Suprapubic skin (tissue), 4 donors: ENCODE data around the gene SIX3. TPM values are rescaled to one million over a fixed set of nuclear protein-coding genes. Genes with fewer than 3 reads are reported as not detected.

ENCODE experiments used
- DNase-seq, 2 donors: peaks; one replicate each; pipeline ENCODE4 v3.0.0-alpha.2; 2019; ENCODE audit warnings: low spot score in 2 of 2
- H3K27ac ChIP-seq: fragments of 200-600 bp; sonication (generic); one replicate; pipeline ENCODE4 v1.5.1; 2019
- H3K27me3 ChIP-seq: fragments of 200-600 bp; sonication (generic); one replicate; pipeline ENCODE4 v1.5.1; 2019
- H3K36me3 ChIP-seq: fragments of 200-600 bp; sonication (generic); one replicate; pipeline ENCODE4 v1.5.1; 2019
- H3K4me1 ChIP-seq: fragments of 200-600 bp; sonication (generic); one replicate; pipeline ENCODE4 v1.5.1; 2019
- H3K4me3 ChIP-seq: fragments of 200-600 bp; sonication (generic); one replicate; pipeline ENCODE4 v1.5.1; 2019; ENCODE audit warnings: mild to moderate bottlenecking
- H3K9me3 ChIP-seq: fragments of 200-600 bp; sonication (generic); one replicate; pipeline ENCODE4 v1.5.1; 2019
- CTCF ChIP-seq, 2 donors: fragments of 200-600 bp in 1 of 2; fragments of 450-650 bp in 1 of 2; sonication (generic) in 1 of 2; IDR thresholded peaks; one replicate each; pipeline ENCODE4 v1.5.1; 2016 to 2019; ENCODE audit warnings: antibody characterized with exemption in 2 of 2, mild to moderate bottlenecking in 1 of 2, moderate library complexity in 1 of 2
- EP300 ChIP-seq: sonication (generic); formaldehyde crosslinking; IDR thresholded peaks from one replicate; pipeline ENCODE4 v1.6.1; 2017; ENCODE audit warnings: antibody characterized with exemption
- POLR2A ChIP-seq, 2 donors: fragments of 450-650 bp; IDR thresholded peaks; one replicate each; pipeline ENCODE4 v1.6.1; 2017; ENCODE audit warnings: antibody characterized with exemption in 2 of 2, mild to moderate bottlenecking in 2 of 2, moderate library complexity in 2 of 2
- POLR2AphosphoS5 ChIP-seq, 3 donors: sonication (generic); formaldehyde crosslinking; IDR thresholded peaks; one replicate each; pipeline ENCODE4 v1.6.1; 2017; ENCODE audit warnings: antibody characterized with exemption in 3 of 3
- WGBS: methylation state at CpG from one replicate; pipeline ENCODE4 v1.1.5; 2018; 5-methylcytosine and 5-hydroxymethylcytosine counted together
- total RNA-seq, 4 donors: library from RNA; depleted of rRNA; stranded (reverse); fragments of >200 nt; gene quantifications; one replicate each; pipeline ENCODE4 v1.1.0, GENCODE V29; 2016

Gene SIX3
- total RNA-seq, 4 donors from 2014 or later: 0.38 TPM; not detected in 3

GRCh38 chr2:44955593-44956392, 14.3 kb downstream of the SIX3 start:
- Histone ChIP-seq H3K36me3 (no peaks in the 10 kb centered on the region), H3K4me3 (peak overlapping the region; percentile 37), H3K9me3 (no peaks in the 10 kb centered on the region), H3K4me1 (peaks cover 50% of the 10 kb centered on the region), H3K27ac (no peak overlapping the region), H3K27me3 (peaks cover 73% of the 10 kb centered on the region)
- DNase-seq: no peak
- 28% methylated on average over 13 of the region's 38 CpGs for WGBS
- no peak for TF ChIP-seq POLR2A (IDR thresholded peaks at IDR 0.05)
- no peak for TF ChIP-seq EP300
- TF ChIP-seq POLR2AphosphoS5 (IDR thresholded peaks at IDR 0.05): no peak
- peak; percentile 71 to 87 for TF ChIP-seq CTCF (IDR thresholded peaks at IDR 0.05)

DNA sequence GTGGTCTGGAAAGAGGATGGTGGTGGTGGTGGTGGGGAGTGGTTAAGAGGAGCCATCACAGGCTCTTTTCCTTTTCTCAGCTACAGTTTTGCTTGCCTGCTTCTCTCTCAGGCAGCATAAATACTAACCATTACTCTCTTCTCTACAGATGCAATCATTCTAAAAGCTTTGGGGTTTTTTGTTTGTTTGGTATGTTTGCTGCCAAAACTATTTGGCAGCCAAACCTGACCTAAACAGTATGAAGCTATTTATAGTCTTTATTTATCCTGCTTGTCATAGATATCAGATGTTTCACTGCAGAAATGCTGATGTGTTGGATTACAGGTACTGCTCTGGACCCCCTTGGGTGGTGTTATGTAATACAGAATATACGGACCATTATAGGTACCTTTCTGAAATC, 15.3 kb downstream of the SIX3 start:
- no peak overlapping the region for H3K4me3 ChIP-seq
- H3K27me3 ChIP-seq: peaks cover 68% of the 10 kb centered on the region
- no peak for DNase-seq
- TF ChIP-seq CTCF (IDR thresholded peaks at IDR 0.05): no peak
- TF ChIP-seq EP300: no peak
- no peaks in the 10 kb centered on the region for H3K36me3 ChIP-seq
- H3K27ac ChIP-seq: no peak overlapping the region
- 58% methylated on average over 1 of the region's 1 CpG for WGBS
- H3K9me3 ChIP-seq: no peaks in the 10 kb centered on the region
- H3K4me1 ChIP-seq: peaks cover 48% of the 10 kb centered on the region

DNA sequence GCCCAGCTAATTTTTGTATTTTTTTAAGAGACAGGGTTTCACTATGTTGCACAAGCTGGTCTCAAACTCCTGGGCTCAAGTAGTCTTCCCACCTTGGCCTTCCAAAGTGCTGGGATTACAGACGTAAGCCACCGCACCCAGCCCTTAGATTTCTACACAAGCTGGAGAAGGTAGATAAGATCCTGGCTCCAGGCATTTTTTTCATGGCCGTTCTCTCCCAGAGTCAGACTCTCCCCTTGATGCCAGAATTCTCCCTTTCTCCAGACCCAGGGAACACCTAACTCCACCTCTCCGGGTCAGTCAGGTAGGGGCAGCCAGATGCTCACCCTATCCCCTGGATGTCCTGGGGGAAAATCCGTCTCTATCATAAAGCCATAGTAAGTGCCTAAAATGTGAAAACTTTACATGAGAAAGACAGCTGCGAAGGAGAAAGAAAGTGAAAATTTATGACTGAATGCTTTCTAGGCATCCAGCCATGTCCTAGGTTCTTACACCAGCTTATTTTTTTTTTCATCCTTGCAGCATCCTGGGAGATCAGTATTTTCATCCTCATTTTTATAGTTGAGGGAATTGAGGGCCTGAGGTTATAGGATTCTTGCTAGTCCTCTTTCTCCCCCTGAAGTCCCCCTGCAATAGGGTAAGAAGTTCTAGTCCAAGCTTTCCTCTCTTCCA, 16.3 kb downstream of the SIX3 start:
- peaks cover 38% of the 10 kb centered on the region for H3K4me1 ChIP-seq
- H3K36me3 ChIP-seq: no peaks in the 10 kb centered on the region
- 44% methylated on average over 6 of the region's 6 CpGs for WGBS
- peaks cover 63% of the 10 kb centered on the region for H3K27me3 ChIP-seq
- H3K9me3 ChIP-seq: no peaks in the 10 kb centered on the region
- TF ChIP-seq POLR2A (IDR thresholded peaks at IDR 0.05) (no peak), CTCF (IDR thresholded peaks at IDR 0.05) (no peak), POLR2AphosphoS5 (IDR thresholded peaks at IDR 0.05) (no peak), EP300 (no peak)
- no peak for DNase-seq
- peak overlapping the region; percentile 71 for H3K27ac ChIP-seq
- H3K4me3 ChIP-seq: no peak overlapping the region

DNA sequence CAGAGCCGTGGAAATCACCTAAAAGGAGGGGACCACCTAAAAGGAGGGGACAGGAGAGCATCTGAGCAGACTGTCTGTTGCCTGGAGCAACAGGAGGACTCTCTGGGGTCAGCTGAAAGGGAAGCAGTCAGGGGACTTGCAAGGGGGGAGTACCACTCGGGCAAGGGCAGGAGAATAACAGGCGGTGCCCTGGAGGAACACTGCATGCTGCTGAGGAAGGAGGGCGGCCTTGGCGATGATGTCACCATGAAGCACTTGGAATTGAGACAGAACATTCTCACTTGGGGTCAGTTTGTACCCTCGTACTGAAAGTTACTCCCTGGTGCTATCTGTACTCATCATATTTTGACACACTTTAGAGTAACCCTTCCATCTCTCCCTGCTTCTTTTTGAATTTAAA, 18.4 kb downstream of the SIX3 start:
- no peaks in the 10 kb centered on the region for H3K9me3 ChIP-seq
- no peak overlapping the region for H3K4me3 ChIP-seq
- H3K27ac ChIP-seq: peak overlapping the region; percentile 75
- DNase-seq: peak in 1 of 2 donors; percentile 71
- peaks cover 31% of the 10 kb centered on the region for H3K4me1 ChIP-seq
- TF ChIP-seq EP300 (no peak), POLR2AphosphoS5 (IDR thresholded peaks at IDR 0.05) (no peak), POLR2A (IDR thresholded peaks at IDR 0.05) (no peak)
- H3K27me3 ChIP-seq: peaks cover 46% of the 10 kb centered on the region
- WGBS: 67% methylated on average over 6 of the region's 6 CpGs
- no peaks in the 10 kb centered on the region for H3K36me3 ChIP-seq

DNA sequence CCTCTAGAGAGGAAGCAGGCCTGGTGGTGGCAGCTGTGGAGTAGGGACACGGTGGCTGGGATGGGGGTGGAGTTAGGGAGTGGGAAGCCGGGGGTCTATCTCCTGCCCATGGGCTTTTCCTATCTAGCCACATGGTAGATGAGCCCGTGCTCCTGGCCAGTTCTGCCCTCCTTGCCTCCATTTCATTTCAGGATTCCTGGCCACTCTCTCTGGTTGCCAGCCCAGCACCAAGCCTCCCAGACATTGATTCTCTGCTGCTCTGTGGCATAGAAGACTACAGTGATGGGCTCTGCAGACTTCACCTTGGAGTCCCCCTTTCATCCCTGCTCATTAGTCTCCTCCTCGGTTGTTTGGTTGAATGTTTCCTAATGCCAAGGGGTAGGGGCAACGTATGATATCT, 19.4 kb downstream of the SIX3 start:
- TF ChIP-seq POLR2AphosphoS5 (IDR thresholded peaks at IDR 0.05) (no peak), POLR2A (IDR thresholded peaks at IDR 0.05) (no peak), CTCF (IDR thresholded peaks at IDR 0.05) (no peak), EP300 (no peak)
- 61% methylated on average over 4 of the region's 5 CpGs for WGBS

More for the DNA sequence above, 19.4 kb downstream of the SIX3 start:
- Histone ChIP-seq H3K27me3 (peaks cover 43% of the 10 kb centered on the region), H3K27ac (peak overlapping the region; percentile 21), H3K9me3 (no peaks in the 10 kb centered on the region), H3K4me3 (no peak overlapping the region), H3K4me1 (peaks cover 29% of the 10 kb centered on the region), H3K36me3 (no peaks in the 10 kb centered on the region)
- DNase-seq: no peak
